Vagina (tissue), 2 donors: ENCODE data around the gene VOPP1.

ENCODE experiments used
- POLR2A ChIP-seq, 2 donors: fragments of 450-650 bp; IDR thresholded peaks; one replicate each; pipeline ENCODE4 v1.6.1; 2017; ENCODE audit warnings: antibody characterized with exemption in 2 of 2, mild to moderate bottlenecking in 2 of 2, moderate library complexity in 2 of 2
- POLR2AphosphoS5 ChIP-seq, 2 donors: sonication (generic); formaldehyde crosslinking; IDR thresholded peaks; one replicate each; pipeline ENCODE4 v1.9.0; 2017; ENCODE audit warnings: antibody characterized with exemption in 2 of 2, mild to moderate bottlenecking in 2 of 2, low read depth in 1 of 2; ENCODE audit not compliant: insufficient read depth in 1 of 2
- TF ChIP-seq, protein P1 (sequence below), 3 experiments: fragments of 450-650 bp in 2 of 3; fragments of 200-600 bp in 1 of 3; sonication (generic) in 1 of 3; IDR thresholded peaks; one replicate each; pipeline ENCODE4 v1.5.1; 2017 to 2019; ENCODE audit warnings: antibody characterized with exemption in 3 of 3, mild to moderate bottlenecking in 2 of 3, moderate library complexity in 2 of 3

DNA sequence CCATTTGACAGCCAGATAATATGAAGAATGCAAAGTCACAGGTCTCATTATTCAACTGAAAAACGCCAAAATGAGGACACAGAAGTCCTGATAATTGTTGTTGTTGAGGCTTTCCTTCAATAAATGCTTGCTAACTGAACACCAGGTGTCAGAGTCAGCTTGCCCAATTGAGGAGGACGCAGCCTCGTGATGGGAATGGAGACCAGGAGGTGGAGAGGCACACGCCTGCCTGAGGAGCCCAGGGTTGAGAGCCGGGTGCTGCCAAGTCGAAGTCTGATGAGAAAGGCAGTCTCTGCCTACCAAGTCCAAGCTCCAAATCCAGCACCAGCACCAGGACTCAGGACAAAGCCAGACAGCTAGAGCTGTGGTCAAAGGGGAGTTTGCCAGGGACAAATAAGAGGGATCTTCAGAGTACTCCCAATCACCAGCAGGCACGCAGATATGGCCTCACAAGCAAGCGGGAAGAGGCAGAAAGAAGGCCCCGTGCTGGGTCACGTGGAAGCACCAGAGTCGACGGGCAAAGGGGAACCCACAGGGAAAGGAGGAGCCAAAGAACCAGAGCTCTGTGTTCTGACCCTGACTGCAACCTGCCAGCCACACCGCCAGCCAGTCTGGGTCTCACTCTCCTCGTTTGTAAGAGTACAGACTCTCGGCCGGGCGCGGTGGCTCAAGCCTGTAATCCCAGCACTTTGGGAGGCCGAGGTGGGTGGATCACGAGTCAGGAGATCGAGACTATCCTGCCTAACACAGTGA, 47.6 kb downstream of the VOPP1 start:
- TF ChIP-seq, protein P1, sequence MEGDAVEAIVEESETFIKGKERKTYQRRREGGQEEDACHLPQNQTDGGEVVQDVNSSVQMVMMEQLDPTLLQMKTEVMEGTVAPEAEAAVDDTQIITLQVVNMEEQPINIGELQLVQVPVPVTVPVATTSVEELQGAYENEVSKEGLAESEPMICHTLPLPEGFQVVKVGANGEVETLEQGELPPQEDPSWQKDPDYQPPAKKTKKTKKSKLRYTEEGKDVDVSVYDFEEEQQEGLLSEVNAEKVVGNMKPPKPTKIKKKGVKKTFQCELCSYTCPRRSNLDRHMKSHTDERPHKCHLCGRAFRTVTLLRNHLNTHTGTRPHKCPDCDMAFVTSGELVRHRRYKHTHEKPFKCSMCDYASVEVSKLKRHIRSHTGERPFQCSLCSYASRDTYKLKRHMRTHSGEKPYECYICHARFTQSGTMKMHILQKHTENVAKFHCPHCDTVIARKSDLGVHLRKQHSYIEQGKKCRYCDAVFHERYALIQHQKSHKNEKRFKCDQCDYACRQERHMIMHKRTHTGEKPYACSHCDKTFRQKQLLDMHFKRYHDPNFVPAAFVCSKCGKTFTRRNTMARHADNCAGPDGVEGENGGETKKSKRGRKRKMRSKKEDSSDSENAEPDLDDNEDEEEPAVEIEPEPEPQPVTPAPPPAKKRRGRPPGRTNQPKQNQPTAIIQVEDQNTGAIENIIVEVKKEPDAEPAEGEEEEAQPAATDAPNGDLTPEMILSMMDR (IDR thresholded peaks at IDR 0.05), result no peak
- TF ChIP-seq POLR2A (IDR thresholded peaks at IDR 0.05) (no peak), POLR2AphosphoS5 (IDR thresholded peaks at IDR 0.05; ENCODE audit: insufficient read depth in 1 of 2, low read depth in 1 of 2) (no peak)
